Trophoblast cell (in vitro differentiated cells and primary cell): Measurements from ENCODE around the gene FBLN5.

Source experiments
- DNase-seq, 2 donors: peaks; one replicate each; pipeline ENCODE4 v3.0.0-alpha.2; 2016
- H2AFZ ChIP-seq: 2 replicates; pipeline ENCODE4 v1.6.1; 2013; ENCODE audit warnings: low read length, moderate library complexity, mild to moderate bottlenecking; ENCODE audit not compliant: insufficient read depth, poor library complexity
- H2AK5ac ChIP-seq: 2 replicates; pipeline ENCODE4 v1.6.1; 2013; ENCODE audit warnings: mild to moderate bottlenecking, low read length
- H2BK120ac ChIP-seq: 2 replicates; pipeline ENCODE4 v1.6.1; 2013; ENCODE audit warnings: low read length, mild to moderate bottlenecking, moderate library complexity; ENCODE audit not compliant: insufficient read depth, poor library complexity
- H2BK12ac ChIP-seq: 2 replicates; pipeline ENCODE4 v1.6.1; 2013; ENCODE audit warnings: mild to moderate bottlenecking, low read length, moderate library complexity
- H2BK5ac ChIP-seq: 2 replicates; pipeline ENCODE4 v1.6.1; 2013; ENCODE audit warnings: low read length, low read depth, moderate library complexity, mild to moderate bottlenecking; ENCODE audit not compliant: poor library complexity
- H3K14ac ChIP-seq: 2 replicates; pipeline ENCODE4 v1.6.1; 2013; ENCODE audit warnings: mild to moderate bottlenecking, low read length
- H3K18ac ChIP-seq: 2 replicates; pipeline ENCODE4 v1.6.1; 2013; ENCODE audit warnings: mild to moderate bottlenecking, low read length
- H3K23ac ChIP-seq: 2 replicates; pipeline ENCODE4 v1.6.1; 2013; ENCODE audit warnings: low read length
- H3K27ac ChIP-seq: 2 replicates; pipeline ENCODE4 v1.5.1; 2013; ENCODE audit warnings: low read depth, mild to moderate bottlenecking, inconsistent platforms, low read length, moderate library complexity
- H3K27me3 ChIP-seq: 2 replicates; pipeline ENCODE4 v1.6.1; 2013; ENCODE audit warnings: inconsistent platforms, mild to moderate bottlenecking, low read length, moderate library complexity; ENCODE audit not compliant: insufficient read depth
- H3K36me3 ChIP-seq, 2 experiments: 1 replicate in 1 of 2; 2 replicates in 1 of 2; pipeline ENCODE4 v1.6.1; 2013; ENCODE audit warnings: low read length in 2 of 2, mild to moderate bottlenecking in 2 of 2, moderate library complexity in 1 of 2; ENCODE audit not compliant: insufficient read depth in 2 of 2, control insufficient read depth in 1 of 2
- H3K4ac ChIP-seq: 2 replicates; pipeline ENCODE4 v1.6.1; 2013; ENCODE audit warnings: low read depth, mild to moderate bottlenecking, low read length, moderate library complexity
- H3K4me1 ChIP-seq, 2 experiments: 1 replicate in 1 of 2; 2 replicates in 1 of 2; pipeline ENCODE4 v1.6.1; 2013; ENCODE audit warnings: low read length in 2 of 2, mild to moderate bottlenecking in 2 of 2, moderate library complexity in 1 of 2; ENCODE audit not compliant: insufficient read depth in 2 of 2, control insufficient read depth in 1 of 2
- H3K4me2 ChIP-seq: 2 replicates; pipeline ENCODE4 v1.6.1; 2013; ENCODE audit warnings: inconsistent platforms, mild to moderate bottlenecking, low read length, moderate library complexity
- H3K4me3 ChIP-seq: 2 replicates; pipeline ENCODE4 v1.5.1; 2013; ENCODE audit warnings: mild to moderate bottlenecking, low read depth, low read length, inconsistent platforms
- H3K79me1 ChIP-seq: one replicate; pipeline ENCODE4 v1.6.1; 2013; ENCODE audit warnings: low read length
- H3K79me2 ChIP-seq: 2 replicates; pipeline ENCODE4 v1.6.1; 2013; ENCODE audit warnings: low read length, mild to moderate bottlenecking; ENCODE audit not compliant: control insufficient read depth, insufficient read depth, poor library complexity
- H3K9ac ChIP-seq: 2 replicates; pipeline ENCODE4 v1.6.1; 2013; ENCODE audit warnings: mild to moderate bottlenecking, low read length
- H3K9me3 ChIP-seq: 2 replicates; pipeline ENCODE4 v1.6.1; 2013; ENCODE audit warnings: low read depth, mild to moderate bottlenecking, control low read depth, inconsistent platforms, low read length; ENCODE audit not compliant: insufficient read depth
- H4K12ac ChIP-seq: 2 replicates; pipeline ENCODE4 v1.6.1; 2013; ENCODE audit warnings: low read depth, mild to moderate bottlenecking, low read length, moderate library complexity
- H4K8ac ChIP-seq: 2 replicates; pipeline ENCODE4 v1.6.1; 2013; ENCODE audit warnings: low read depth, mild to moderate bottlenecking, low read length, moderate library complexity
- H4K91ac ChIP-seq: one replicate; pipeline ENCODE4 v1.6.1; 2013; ENCODE audit warnings: low read depth, mild to moderate bottlenecking, low read length, moderate library complexity
- WGBS: extraction: QIAGEN DNeasy Blood & Tissue Kit; methylation state at CpG from one replicate; pipeline ENCODE4 v1.1.7; 2013; ENCODE audit warnings: missing lambda C conversion rate; ENCODE audit not compliant: insufficient read length, insufficient coverage; ENCODE audit errors: extremely low coverage; 5-methylcytosine and 5-hydroxymethylcytosine counted together

FBLN5 gene

DNA sequence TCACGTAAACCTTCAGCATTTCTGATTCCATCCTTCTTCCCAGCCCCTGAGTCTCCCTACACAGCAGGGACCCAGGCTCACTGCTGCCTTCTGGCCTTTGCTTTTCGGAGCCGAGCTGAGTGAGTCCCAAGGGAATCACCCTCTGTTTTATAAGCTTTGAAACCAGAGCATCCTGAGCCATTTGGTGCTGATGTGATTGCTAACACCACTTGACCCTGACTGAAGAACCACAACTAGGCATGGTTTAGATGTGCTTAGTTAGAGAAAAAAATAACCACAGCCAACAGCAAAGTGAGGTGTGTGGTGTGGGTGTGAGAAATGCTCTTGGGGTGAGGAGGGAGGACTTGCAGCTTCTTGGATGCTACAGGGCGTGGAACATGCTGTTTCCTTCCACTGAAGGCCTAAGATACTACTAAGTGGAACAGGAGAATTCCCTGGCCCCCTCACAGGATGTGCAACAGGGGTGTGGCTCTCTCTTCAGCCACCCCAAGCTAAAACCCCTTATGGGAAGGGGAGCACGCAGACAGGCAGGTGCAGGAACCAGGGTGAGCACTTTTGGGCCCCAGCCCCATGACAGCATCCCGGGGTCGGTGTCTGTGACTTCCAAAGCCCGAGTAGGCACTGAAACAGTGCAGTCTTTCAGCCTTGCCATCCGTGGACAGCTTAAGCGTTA, 80.0 kb downstream of the FBLN5 start, which contains the start of gene TC2N:
Gene TC2N, minus strand, starts transcription at position 221 of the 673 bp plus-strand sequence. CDS start 53,767 bp downstream, outside the sequence.
- Histone ChIP-seq H3K36me3 (peaks cover 2 to 4% of the 10 kb centered on the region in 2 experiments), H3K79me1 (no peaks in the 10 kb centered on the region), H2BK120ac (no peak within 1 kb of the TSS), H3K18ac (no peak within 1 kb of the TSS), H3K27me3 (no peaks in the 10 kb centered on the region), H3K9ac (no peak within 1 kb of the TSS), H2BK12ac (no peak within 1 kb of the TSS), H4K8ac (no peak within 1 kb of the TSS), H3K4me3 (no peak within 1 kb of the TSS), H3K4me2 (no peak within 1 kb of the TSS), H4K91ac (no peak within 1 kb of the TSS), H4K12ac (no peak within 1 kb of the TSS), H3K14ac (no peak within 1 kb of the TSS), H3K4me1 (peaks cover 0 to 5% of the 10 kb centered on the region in 2 experiments), H3K23ac (no peak within 1 kb of the TSS), H2BK5ac (no peak within 1 kb of the TSS), H3K79me2 (no peaks in the 10 kb centered on the region), H2AK5ac (no peak within 1 kb of the TSS), H2AFZ (no peak within 1 kb of the TSS), H3K9me3 (peaks cover 5% of the 10 kb centered on the region), H3K4ac (no peak within 1 kb of the TSS), H3K27ac (no peak within 1 kb of the TSS)
- WGBS, result no CpG with 5 or more reads among the region's 10 CpGs
- no peak for DNase-seq

DNA sequence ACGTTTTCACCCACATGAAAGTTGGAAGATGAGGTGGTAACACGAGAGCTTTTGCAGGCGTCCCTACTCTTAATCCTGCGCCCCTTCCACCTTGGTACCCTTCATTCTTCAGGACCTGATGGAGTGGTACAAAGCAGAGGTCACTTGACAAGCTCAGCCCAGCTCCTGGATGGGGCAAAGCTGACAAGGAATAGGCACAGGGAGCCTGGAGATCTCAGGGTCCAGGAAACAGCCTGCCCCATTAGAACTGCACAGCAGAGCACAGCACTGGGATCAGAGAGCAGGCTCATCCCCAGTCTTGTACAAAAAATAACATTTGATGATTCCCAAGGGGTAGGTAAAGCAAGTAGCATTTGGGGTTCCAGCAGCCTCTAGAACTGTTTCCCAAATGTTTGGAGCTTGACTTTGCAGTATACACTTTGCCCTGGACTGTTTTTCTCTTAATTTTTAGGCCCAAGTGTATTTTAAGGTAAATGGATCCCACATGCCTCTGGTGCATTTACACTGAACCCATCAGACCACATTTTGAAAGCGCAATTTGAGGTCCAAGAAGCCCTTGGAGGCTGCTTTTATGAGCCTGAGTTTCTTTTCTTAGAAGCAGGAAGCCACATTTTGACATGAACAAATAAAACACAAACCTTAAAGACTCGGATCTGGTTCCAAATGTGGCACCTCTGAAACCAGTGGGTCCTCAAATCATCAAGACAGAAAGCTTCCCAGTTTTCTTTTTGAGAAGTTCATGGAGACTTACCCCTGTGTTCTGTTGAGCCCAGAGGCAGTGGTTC, 80.8 kb downstream of the FBLN5 start:
- Histone ChIP-seq H3K79me2 (no peaks in the 10 kb centered on the region), H4K12ac (no peak overlapping the region), H3K4me1 (peaks cover 0 to 5% of the 10 kb centered on the region in 2 experiments), H3K9me3 (peaks cover 5% of the 10 kb centered on the region), H3K18ac (no peak overlapping the region), H3K36me3 (peaks cover 2 to 4% of the 10 kb centered on the region in 2 experiments), H3K79me1 (no peaks in the 10 kb centered on the region), H2BK5ac (no peak overlapping the region), H2BK12ac (no peak overlapping the region), H3K23ac (no peak overlapping the region), H3K14ac (no peak overlapping the region), H3K4me2 (no peak overlapping the region), H2AK5ac (no peak overlapping the region), H3K27me3 (no peaks in the 10 kb centered on the region), H2AFZ (no peak overlapping the region), H4K8ac (no peak overlapping the region), H2BK120ac (no peak overlapping the region), H4K91ac (no peak overlapping the region), H3K27ac (no peak overlapping the region), H3K4me3 (no peak overlapping the region), H3K9ac (no peak overlapping the region), H3K4ac (no peak overlapping the region)
- WGBS, result no CpG with 5 or more reads among the region's 6 CpGs
- DNase-seq, result no peak

- H3K9me3 ChIP-seq, result peaks cover 5% of the 10 kb centered on the region
- H3K79me1 ChIP-seq, result no peaks in the 10 kb centered on the region
- H4K91ac ChIP-seq, result no peak overlapping the region
- H3K4me1 ChIP-seq, result peaks cover 0 to 5% of the 10 kb centered on the region in 2 experiments
- H2AFZ ChIP-seq, result no peak overlapping the region
- no CpG with 5 or more reads among the region's 2 CpGs for WGBS
- no peak overlapping the region for H3K4ac ChIP-seq
- H3K23ac ChIP-seq, result no peak overlapping the region
- no peak overlapping the region for H3K27ac ChIP-seq
- no peak overlapping the region for H2BK5ac ChIP-seq
- H2BK120ac ChIP-seq, result no peak overlapping the region
- no peak for DNase-seq
- H3K9ac ChIP-seq, result no peak overlapping the region
- peaks cover 2 to 4% of the 10 kb centered on the region in 2 experiments for H3K36me3 ChIP-seq
- no peak overlapping the region for H4K8ac ChIP-seq
- H2BK12ac ChIP-seq, result no peak overlapping the region
- H3K4me2 ChIP-seq, result no peak overlapping the region
- H3K79me2 ChIP-seq, result no peaks in the 10 kb centered on the region
- no peak overlapping the region for H3K18ac ChIP-seq
- H2AK5ac ChIP-seq, result no peak overlapping the region
- no peak overlapping the region for H3K4me3 ChIP-seq
- no peak overlapping the region for H3K14ac ChIP-seq
- no peaks in the 10 kb centered on the region for H3K27me3 ChIP-seq
- H4K12ac ChIP-seq, result no peak overlapping the region
These were observed 81.4 kb downstream of the FBLN5 start for GRCh38 chr14:91866061-91866460.

DNA sequence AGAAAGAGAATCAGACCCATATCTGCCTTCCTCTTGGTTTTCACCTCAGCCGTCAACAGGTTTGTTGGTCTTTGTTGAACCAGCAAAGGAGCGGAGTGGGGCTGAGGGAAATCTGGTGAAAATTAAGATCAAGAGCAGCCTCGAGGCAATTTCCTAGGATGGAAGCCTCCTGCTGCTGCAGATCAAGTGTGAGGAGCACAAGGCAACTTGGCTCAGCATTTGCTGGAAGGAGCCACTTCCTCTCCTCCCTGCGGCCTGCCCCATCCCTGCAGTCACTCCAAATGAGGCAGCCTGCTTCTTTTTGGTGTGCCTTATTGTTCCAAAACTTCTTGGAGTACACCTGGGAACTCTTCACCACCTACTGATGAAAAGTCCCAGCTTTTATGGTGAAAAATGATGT, 85.1 kb downstream of the FBLN5 start:
- Histone ChIP-seq H3K4ac (no peak overlapping the region), H2AK5ac (no peak overlapping the region), H2BK12ac (no peak overlapping the region), H3K4me3 (no peak overlapping the region), H3K23ac (no peak overlapping the region), H3K4me2 (no peak overlapping the region), H3K4me1 (no peaks in the 10 kb centered on the region), H3K9ac (no peak overlapping the region), H3K27ac (no peak overlapping the region), H3K36me3 (no peaks in the 10 kb centered on the region), H3K9me3 (no peaks in the 10 kb centered on the region), H4K8ac (no peak overlapping the region), H4K12ac (no peak overlapping the region), H3K79me1 (no peaks in the 10 kb centered on the region), H3K14ac (no peak overlapping the region), H2BK120ac (no peak overlapping the region), H3K27me3 (no peaks in the 10 kb centered on the region), H3K79me2 (no peaks in the 10 kb centered on the region), H2AFZ (no peak overlapping the region), H3K18ac (no peak overlapping the region), H2BK5ac (no peak overlapping the region), H4K91ac (no peak overlapping the region)
- no peak for DNase-seq
- WGBS, result no CpG with 5 or more reads among the region's 4 CpGs
